H1 (cell line): ENCODE results near the gene FLT4. TPM values are rescaled to one million over a fixed set of nuclear protein-coding genes. Genes with fewer than 3 reads are reported as not detected.

ENCODE experiments used
- BRCA1 ChIP-seq: IDR thresholded peaks from 2 replicates; pipeline ENCODE4 v1.6.1; 2012; ENCODE audit warnings: low read depth, low read length, improper control_type of control experiment
- polyA plus RNA-seq, 7 experiments: library from polyadenylated mRNA; depleted of rRNA in 3 of 7; stranded (reverse) in 5 of 7; unstranded in 2 of 7; fragments of >200 nt in 5 of 7; fragments of 200-250 nt in 2 of 7; gene quantifications; 1 replicate in 5 of 7; 2 replicates in 1 of 7; 4 replicates in 1 of 7; pipeline versions ENCODE4 v1.2.1 to v1.2.3, GENCODE V29; 2011 to 2013; ENCODE audit warnings: missing spikeins in 2 of 7, mixed read lengths in 2 of 7
- total RNA-seq: library from RNA; stranded (reverse); fragmentation: NEBNext Ultra II Directional; extraction: Animal tissue kit (Norgen Biotek cat#: 25700); gene quantifications from 2 replicates; pipeline ENCODE4 v1.2.1, GENCODE V29; 2021
- TF ChIP-seq, protein P1 (sequence below): fragments of 300-600 bp; sonication (generic); IDR thresholded peaks from 2 replicates; pipeline ENCODE4 v1.7.1; 2012; ENCODE audit warnings: low read length, moderate library complexity, mild to moderate bottlenecking, inconsistent platforms; ENCODE audit not compliant: insufficient replicate concordance

Gene FLT4
- total and polyA plus RNA-seq, 2 of the 8 experiments (the other 6 are each of a cell fraction or from before 2014, with no cell fraction given) = 6.5 to 7.7 TPM

DNA sequence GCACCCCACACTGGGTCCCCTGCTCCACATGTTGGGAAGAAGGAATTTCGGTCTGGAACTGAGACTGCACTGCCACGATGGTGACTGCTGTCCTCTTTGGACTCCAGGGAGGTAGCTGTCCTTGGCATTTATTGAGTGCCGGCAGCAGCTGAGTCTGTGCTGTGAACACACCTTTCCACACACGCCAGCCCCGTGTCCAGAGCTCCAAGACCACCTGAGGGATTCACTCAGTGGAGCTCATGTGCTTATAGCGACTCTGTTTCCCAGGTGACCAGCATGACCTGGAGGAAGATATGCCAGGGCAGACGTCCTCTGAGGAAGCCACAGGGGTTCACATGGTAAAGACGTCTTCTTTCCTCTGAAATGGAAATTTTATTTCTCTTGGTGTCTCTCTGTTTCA, 33.2 kb upstream of the FLT4 start (continued):
- TF ChIP-seq, protein P1, sequence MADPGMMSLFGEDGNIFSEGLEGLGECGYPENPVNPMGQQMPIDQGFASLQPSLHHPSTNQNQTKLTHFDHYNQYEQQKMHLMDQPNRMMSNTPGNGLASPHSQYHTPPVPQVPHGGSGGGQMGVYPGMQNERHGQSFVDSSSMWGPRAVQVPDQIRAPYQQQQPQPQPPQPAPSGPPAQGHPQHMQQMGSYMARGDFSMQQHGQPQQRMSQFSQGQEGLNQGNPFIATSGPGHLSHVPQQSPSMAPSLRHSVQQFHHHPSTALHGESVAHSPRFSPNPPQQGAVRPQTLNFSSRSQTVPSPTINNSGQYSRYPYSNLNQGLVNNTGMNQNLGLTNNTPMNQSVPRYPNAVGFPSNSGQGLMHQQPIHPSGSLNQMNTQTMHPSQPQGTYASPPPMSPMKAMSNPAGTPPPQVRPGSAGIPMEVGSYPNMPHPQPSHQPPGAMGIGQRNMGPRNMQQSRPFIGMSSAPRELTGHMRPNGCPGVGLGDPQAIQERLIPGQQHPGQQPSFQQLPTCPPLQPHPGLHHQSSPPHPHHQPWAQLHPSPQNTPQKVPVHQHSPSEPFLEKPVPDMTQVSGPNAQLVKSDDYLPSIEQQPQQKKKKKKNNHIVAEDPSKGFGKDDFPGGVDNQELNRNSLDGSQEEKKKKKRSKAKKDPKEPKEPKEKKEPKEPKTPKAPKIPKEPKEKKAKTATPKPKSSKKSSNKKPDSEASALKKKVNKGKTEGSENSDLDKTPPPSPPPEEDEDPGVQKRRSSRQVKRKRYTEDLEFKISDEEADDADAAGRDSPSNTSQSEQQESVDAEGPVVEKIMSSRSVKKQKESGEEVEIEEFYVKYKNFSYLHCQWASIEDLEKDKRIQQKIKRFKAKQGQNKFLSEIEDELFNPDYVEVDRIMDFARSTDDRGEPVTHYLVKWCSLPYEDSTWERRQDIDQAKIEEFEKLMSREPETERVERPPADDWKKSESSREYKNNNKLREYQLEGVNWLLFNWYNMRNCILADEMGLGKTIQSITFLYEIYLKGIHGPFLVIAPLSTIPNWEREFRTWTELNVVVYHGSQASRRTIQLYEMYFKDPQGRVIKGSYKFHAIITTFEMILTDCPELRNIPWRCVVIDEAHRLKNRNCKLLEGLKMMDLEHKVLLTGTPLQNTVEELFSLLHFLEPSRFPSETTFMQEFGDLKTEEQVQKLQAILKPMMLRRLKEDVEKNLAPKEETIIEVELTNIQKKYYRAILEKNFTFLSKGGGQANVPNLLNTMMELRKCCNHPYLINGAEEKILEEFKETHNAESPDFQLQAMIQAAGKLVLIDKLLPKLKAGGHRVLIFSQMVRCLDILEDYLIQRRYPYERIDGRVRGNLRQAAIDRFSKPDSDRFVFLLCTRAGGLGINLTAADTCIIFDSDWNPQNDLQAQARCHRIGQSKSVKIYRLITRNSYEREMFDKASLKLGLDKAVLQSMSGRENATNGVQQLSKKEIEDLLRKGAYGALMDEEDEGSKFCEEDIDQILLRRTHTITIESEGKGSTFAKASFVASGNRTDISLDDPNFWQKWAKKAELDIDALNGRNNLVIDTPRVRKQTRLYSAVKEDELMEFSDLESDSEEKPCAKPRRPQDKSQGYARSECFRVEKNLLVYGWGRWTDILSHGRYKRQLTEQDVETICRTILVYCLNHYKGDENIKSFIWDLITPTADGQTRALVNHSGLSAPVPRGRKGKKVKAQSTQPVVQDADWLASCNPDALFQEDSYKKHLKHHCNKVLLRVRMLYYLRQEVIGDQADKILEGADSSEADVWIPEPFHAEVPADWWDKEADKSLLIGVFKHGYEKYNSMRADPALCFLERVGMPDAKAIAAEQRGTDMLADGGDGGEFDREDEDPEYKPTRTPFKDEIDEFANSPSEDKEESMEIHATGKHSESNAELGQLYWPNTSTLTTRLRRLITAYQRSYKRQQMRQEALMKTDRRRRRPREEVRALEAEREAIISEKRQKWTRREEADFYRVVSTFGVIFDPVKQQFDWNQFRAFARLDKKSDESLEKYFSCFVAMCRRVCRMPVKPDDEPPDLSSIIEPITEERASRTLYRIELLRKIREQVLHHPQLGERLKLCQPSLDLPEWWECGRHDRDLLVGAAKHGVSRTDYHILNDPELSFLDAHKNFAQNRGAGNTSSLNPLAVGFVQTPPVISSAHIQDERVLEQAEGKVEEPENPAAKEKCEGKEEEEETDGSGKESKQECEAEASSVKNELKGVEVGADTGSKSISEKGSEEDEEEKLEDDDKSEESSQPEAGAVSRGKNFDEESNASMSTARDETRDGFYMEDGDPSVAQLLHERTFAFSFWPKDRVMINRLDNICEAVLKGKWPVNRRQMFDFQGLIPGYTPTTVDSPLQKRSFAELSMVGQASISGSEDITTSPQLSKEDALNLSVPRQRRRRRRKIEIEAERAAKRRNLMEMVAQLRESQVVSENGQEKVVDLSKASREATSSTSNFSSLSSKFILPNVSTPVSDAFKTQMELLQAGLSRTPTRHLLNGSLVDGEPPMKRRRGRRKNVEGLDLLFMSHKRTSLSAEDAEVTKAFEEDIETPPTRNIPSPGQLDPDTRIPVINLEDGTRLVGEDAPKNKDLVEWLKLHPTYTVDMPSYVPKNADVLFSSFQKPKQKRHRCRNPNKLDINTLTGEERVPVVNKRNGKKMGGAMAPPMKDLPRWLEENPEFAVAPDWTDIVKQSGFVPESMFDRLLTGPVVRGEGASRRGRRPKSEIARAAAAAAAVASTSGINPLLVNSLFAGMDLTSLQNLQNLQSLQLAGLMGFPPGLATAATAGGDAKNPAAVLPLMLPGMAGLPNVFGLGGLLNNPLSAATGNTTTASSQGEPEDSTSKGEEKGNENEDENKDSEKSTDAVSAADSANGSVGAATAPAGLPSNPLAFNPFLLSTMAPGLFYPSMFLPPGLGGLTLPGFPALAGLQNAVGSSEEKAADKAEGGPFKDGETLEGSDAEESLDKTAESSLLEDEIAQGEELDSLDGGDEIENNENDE = no peak
- no peak for TF ChIP-seq BRCA1
